Myocyte (in vitro differentiated cells): ENCODE data around the gene MTMR4. TPM values are rescaled to one million over a fixed set of nuclear protein-coding genes. Genes with fewer than 3 reads are reported as not detected.
"Not testable (repeated sequence)": the region's sequence is repeated elsewhere in the genome, so short reads cannot be mapped to it uniquely, and the experiment has no call there.

Source experiments
- DNase-seq: peaks from one replicate; pipeline ENCODE4 v3.0.0-alpha.2; 2012; ENCODE audit warnings: low read depth
- total RNA-seq: library from RNA; depleted of rRNA; stranded (reverse); fragments of >200 nt; gene quantifications from 2 replicates; pipeline ENCODE4 v1.2.3, GENCODE V29; 2014

Gene MTMR4
- total RNA-seq, 1 donor from 2014 or later, result 37.4 TPM

- DNase-seq, result no peak
Measured at GRCh38 chr17:58493506-58493905, 20.9 kb downstream of the MTMR4 start.

GRCh38 chr17:58492238-58493121, 22.0 kb downstream of the MTMR4 start:
- DNase-seq, result no peak

DNA sequence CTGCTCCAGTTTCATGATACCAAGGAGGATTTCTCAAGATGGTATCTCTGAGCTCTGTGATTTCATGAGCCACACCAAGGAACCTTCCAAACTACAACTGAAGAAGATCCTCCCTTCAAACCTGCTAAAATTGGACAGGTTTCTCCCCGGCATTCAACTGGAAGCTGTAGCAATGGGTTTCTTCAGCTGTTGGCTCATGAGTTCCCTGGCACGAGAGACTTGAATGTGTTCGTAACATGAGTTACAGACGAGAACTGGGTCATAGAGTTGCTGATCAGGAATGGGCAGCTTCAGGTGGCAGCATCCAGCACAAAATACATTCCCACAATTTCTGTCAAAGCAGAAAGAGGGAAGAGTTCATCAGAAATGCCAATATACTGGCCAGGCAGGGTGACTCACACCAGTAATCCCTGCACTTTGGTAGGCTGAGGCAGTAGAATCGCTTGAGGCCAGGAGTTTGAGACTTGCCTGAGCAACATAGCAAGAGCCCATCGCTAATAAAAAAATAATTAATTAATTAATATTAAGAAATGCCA, 22.9 kb downstream of the MTMR4 start:
- no peak for DNase-seq

DNA sequence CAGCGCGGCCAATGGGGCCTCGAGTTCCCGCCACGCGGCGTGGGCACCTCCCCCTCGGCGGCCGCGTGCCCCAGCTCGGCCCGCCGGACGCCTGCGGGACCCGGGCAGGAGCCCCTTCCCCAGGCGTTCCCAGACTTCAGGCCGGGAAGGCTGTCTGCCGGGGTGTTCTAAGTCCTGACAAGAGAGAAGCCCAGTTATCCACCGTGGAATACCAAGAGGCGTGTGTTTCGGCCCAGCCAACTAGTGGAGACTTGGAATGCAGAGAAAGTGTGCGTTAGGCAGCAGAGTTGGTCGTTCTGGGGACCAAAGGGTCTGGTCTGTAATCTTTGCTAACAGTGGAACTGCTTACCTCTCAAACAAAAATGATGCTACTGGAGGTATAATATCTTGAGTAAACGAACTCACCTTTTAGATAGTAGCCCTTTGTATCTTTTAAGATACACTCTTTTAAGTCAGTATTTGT, 26.0 kb downstream of the MTMR4 start:
- DNase-seq, result no peak

GRCh38 chr17:58487589-58488427, 26.6 kb downstream of the MTMR4 start, which contains the start of gene HSF5:
TSS of gene HSF5 (minus strand) at chr17:58488408. CDS start at chr17:58488274, 134 bp downstream.
- DNase-seq, result no peak

DNA sequence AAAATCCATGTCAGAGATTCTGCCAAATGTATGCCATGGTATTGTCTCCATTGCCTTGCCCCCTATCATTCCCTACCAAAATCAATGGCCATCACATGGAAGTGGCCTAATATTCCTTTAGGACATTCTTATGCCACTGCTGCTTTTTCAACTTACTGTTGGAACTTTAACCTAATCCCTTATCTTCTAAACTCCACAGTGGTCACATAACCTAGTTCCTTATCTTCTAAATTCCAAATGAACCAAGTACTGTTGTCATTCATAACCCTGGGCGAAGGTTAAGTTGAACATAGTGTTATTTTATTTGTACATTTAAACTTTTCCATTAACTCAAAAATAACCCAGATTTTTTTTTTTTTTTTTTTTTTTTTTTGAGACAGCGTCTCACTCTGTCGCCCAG, 29.8 kb downstream of the MTMR4 start:
- DNase-seq, result no peak

DNA sequence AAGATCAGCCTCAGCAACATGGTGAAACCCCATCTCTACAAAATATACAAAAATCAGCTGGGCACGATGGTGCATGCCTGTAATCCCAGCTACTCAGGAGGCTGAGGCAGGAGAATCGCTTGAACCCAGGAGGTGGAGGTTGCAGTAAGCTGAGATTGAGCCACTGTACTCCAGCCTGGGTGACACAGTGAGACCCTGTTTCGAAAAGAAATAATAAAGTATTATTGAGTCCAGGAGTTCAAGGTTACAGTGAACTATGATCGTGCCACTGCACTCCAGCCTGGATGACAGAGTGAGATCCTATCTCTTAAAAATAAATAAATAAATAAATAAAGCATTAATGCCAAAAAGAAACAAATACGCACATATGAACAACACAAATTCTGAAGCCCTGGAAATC, 32.6 kb downstream of the MTMR4 start:
- not testable (repeated sequence) for DNase-seq

DNA sequence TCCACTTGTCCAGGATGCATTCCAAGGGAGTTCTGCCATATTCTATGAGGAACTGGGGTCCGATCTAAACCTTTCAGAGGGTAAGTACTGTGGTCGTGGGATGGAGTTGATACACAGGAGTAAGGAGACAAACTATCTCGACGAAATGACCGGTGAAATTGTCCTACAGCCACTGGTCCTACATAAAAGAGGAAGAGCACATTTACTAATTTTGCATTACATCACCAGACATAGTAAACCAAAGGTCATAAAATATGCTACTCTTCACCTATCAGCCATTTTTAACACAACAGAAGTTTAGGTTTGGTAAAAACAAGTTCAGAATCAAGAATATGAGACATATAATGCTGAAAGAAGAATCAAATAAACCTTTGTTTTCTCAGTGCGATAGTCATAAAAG, 34.3 kb downstream of the MTMR4 start:
- DNase-seq, result no peak

- DNase-seq, result no peak
Measured at GRCh38 chr17:58476812-58477211, 37.6 kb downstream of the MTMR4 start.

DNA sequence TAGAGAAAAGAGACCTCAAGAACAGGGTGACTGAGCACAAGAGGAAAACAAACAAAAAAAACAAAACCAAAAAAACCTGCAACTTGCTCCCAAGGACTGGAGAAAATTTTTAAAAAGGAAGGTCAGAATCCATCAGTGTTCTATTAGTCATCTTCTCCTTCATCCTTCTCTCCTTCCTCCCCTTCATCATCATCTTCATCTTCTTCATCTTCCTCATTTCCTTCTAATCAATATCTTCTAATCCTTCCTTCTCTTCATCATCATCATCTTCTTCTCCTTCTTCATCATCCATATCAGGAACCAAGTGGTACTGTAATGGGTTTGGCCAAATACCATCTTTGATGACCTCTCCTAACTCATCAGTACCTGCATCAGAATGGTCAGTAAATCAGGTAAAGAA, 38.5 kb downstream of the MTMR4 start:
- DNase-seq, result no peak

DNA sequence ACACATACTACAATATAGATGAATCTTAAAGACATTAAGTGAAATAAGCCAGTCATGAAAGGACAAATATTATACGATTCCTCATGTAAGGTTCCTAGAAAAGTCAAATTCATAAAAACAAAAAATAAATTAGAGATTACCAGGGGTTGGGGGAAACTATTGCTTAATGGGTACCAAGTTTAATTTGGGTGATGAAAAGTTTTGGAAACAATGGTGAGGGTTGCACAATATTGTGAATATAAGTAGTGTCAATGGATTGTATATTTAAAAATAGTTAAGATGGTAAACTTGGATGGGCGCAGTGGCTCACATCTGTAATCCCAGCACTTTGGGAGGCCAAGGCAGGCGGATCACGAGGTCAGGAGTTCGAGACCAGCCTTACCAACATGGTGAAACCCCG, 44.1 kb downstream of the MTMR4 start:
- DNase-seq, result no peak

DNA sequence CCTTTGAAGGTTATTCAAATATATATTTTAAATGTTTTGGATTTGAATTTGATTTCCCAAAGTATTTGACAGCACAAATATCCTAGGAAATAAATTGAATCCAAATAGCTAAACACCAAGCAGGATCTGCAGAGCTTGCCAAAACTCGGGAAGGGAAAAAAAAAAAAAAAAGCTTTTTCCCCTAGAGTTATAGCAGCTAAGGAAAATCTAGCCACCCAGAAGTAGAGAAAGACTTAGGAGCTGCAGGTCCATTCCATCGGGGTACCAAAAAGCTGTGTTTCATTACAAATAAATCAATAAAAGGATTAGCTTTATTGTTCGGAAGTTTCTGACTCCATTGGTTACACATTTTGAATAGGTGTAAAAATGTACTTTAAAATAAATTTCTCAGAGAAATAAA, 45.5 kb downstream of the MTMR4 start:
- DNase-seq, result no peak

DNA sequence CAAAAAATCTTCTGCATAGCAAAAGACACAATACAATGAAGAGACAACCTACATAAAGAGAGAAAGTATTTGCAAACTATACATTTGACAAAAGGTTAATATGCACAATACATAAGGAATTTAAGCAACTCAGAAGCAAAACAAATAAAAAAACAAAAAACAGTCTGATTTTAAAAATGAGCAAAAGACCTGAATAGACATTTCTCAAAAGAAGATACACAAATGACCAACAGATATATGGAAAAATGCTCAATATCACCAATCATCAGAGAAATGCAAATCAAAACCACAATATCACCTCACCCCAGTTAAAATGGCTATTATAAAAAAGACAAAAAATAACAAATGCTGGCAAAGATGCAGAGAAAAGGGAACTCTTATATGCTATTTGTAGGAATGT, 58.9 kb downstream of the MTMR4 start:
- no peak for DNase-seq

DNA sequence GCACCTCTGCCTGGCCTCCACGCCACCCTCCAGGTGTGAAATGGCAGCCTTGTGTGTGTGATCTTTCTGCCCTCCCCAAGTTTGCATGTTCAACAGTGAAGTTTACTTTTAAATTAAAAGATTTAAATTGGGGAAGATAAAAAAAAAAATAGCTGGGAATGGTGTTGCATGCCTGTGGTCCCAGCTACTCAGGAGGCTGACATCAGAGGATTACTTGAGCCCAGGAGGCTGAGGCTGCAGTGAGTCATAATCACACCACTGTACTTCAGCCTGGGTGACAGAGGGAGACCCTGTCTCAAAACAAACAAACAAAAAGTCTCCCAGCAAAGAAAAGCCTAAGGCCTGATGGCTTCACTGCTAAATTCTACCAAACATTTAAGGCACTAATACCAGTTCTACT, 61.7 kb downstream of the MTMR4 start:
- DNase-seq, result no peak

GRCh38 chr17:58447039-58447975, 67.1 kb downstream of the MTMR4 start:
- peak; percentile 74 for DNase-seq

DNA sequence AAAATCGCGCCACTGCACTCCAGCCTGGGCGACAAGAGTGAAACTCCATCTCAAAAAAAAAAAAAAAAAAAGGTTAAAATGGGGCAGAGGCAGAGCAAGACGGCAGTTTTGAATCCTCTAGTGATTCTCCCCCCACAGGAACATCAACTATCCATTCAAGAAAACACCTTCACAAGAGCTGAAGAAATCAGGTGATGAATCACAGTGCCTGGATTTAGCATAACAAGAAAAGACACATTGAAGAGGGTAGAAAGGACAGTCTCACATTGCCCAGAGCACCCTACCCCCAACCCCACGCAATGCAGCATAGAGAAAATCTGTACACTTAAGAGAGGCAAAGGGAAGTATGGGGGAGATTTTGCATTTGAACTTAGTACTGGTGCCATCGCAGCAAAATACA, 68.4 kb downstream of the MTMR4 start:
- DNase-seq, result no peak
